Type B pancreatic cell (in vitro differentiated cells): ENCODE data around the gene REEP3. TPM values are rescaled to one million over a fixed set of nuclear protein-coding genes. Genes with fewer than 3 reads are reported as not detected.

Experiments
- DNase-seq: peaks from one replicate; pipeline ENCODE4 v3.0.0; 2021; ENCODE audit warnings: mixed read lengths; ENCODE audit not compliant: unreplicated experiment; ENCODE audit errors: extremely low spot score
- H3K27ac Mint-ChIP-seq: 2 replicates; pipeline ENCODE4 v1.8.0; 2021; ENCODE audit warnings: mild to moderate bottlenecking, mixed read lengths
- H3K27me3 Mint-ChIP-seq: 2 replicates; pipeline ENCODE4 v1.8.0; 2021; ENCODE audit warnings: mixed read lengths
- H3K36me3 Mint-ChIP-seq: 2 replicates; pipeline ENCODE4 v1.8.0; 2021; ENCODE audit warnings: mixed read lengths
- H3K4me1 Mint-ChIP-seq: one replicate; pipeline ENCODE4 v1.8.0; 2021; ENCODE audit warnings: mixed read lengths; ENCODE audit not compliant: unreplicated experiment
- H3K4me3 Mint-ChIP-seq: 2 replicates; pipeline ENCODE4 v1.8.0; 2021; ENCODE audit warnings: mild to moderate bottlenecking, mixed read lengths
- H3K9me3 Mint-ChIP-seq: 2 replicates; pipeline ENCODE4 v1.8.0; 2021; ENCODE audit warnings: mixed read lengths
- CTCF ChIP-seq: fragments of 200-600 bp; sonication (generic); conservative IDR thresholded peaks from 2 replicates; pipeline ENCODE4 v1.5.0; 2021; ENCODE audit warnings: antibody characterized with exemption, mild to moderate bottlenecking
- total RNA-seq: library from RNA; stranded (reverse); gene quantifications from 2 replicates; pipeline ENCODE4 v1.2.1, GENCODE V29; 2021; ENCODE audit warnings: low replicate concordance

The REEP3 gene
- total RNA-seq, 1 donor from 2014 or later: 38.1 TPM

- Mint-ChIP-seq H3K36me3 (no peaks in the 10 kb centered on the region), H3K27ac (no peak overlapping the region), H3K4me3 (no peak overlapping the region), H3K9me3 (no peaks in the 10 kb centered on the region), H3K27me3 (no peaks in the 10 kb centered on the region), H3K4me1 (no peaks in the 10 kb centered on the region)
- no peak for DNase-seq
- TF ChIP-seq CTCF: no peak
Observed at GRCh38 chr10:63637901-63638327, 116.7 kb downstream of the REEP3 start.

GRCh38 chr10:63641366-63641765 lies 120.2 kb downstream of the REEP3 start:
- Mint-ChIP-seq H3K36me3 (no peaks in the 10 kb centered on the region), H3K27me3 (no peaks in the 10 kb centered on the region), H3K27ac (no peak overlapping the region), H3K4me3 (no peak overlapping the region), H3K9me3 (no peaks in the 10 kb centered on the region), H3K4me1 (no peaks in the 10 kb centered on the region)
- DNase-seq: no peak
- no peak for TF ChIP-seq CTCF

- H3K36me3 Mint-ChIP-seq: no peaks in the 10 kb centered on the region
- H3K4me3 Mint-ChIP-seq: no peak overlapping the region
- no peaks in the 10 kb centered on the region for H3K9me3 Mint-ChIP-seq
- no peaks in the 10 kb centered on the region for H3K4me1 Mint-ChIP-seq
- no peak for TF ChIP-seq CTCF
- DNase-seq: no peak
- no peak overlapping the region for H3K27ac Mint-ChIP-seq
- H3K27me3 Mint-ChIP-seq: no peaks in the 10 kb centered on the region
Observed at GRCh38 chr10:63641799-63642198, 120.6 kb downstream of the REEP3 start.

GRCh38 chr10:63642808-63643207 lies 121.6 kb downstream of the REEP3 start:
- no peaks in the 10 kb centered on the region for H3K36me3 Mint-ChIP-seq
- H3K27ac Mint-ChIP-seq: no peak overlapping the region
- no peaks in the 10 kb centered on the region for H3K27me3 Mint-ChIP-seq
- no peaks in the 10 kb centered on the region for H3K4me1 Mint-ChIP-seq
- no peak for DNase-seq
- H3K4me3 Mint-ChIP-seq: no peak overlapping the region
- H3K9me3 Mint-ChIP-seq: no peaks in the 10 kb centered on the region
- no peak for TF ChIP-seq CTCF

GRCh38 chr10:63644418-63645142 lies 123.4 kb downstream of the REEP3 start:
- H3K9me3 Mint-ChIP-seq: no peaks in the 10 kb centered on the region
- H3K27me3 Mint-ChIP-seq: no peaks in the 10 kb centered on the region
- H3K27ac Mint-ChIP-seq: no peak overlapping the region
- no peak for TF ChIP-seq CTCF
- no peak for DNase-seq
- H3K4me1 Mint-ChIP-seq: no peaks in the 10 kb centered on the region
- no peaks in the 10 kb centered on the region for H3K36me3 Mint-ChIP-seq
- no peak overlapping the region for H3K4me3 Mint-ChIP-seq
